Measurements from ENCODE around the gene DUSP15.

Gene DUSP15

DNA sequence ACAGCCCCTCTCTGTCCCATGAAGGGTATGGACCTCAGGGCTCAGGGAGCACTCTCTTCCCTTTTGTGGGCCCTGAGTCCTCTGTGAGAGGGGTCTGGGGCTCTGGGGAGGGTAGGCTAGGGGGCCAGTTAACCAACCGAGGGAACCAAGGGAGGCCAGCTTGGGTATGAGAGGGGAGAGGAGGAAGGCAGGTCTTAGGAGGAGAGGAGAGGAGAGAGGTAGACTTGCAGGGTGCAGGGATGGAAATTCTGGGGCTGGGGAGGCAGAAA lies 720 bp downstream of the DUSP15 start:
- TF ChIP-seq, protein P1, sequence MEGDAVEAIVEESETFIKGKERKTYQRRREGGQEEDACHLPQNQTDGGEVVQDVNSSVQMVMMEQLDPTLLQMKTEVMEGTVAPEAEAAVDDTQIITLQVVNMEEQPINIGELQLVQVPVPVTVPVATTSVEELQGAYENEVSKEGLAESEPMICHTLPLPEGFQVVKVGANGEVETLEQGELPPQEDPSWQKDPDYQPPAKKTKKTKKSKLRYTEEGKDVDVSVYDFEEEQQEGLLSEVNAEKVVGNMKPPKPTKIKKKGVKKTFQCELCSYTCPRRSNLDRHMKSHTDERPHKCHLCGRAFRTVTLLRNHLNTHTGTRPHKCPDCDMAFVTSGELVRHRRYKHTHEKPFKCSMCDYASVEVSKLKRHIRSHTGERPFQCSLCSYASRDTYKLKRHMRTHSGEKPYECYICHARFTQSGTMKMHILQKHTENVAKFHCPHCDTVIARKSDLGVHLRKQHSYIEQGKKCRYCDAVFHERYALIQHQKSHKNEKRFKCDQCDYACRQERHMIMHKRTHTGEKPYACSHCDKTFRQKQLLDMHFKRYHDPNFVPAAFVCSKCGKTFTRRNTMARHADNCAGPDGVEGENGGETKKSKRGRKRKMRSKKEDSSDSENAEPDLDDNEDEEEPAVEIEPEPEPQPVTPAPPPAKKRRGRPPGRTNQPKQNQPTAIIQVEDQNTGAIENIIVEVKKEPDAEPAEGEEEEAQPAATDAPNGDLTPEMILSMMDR (IDR thresholded peaks at IDR 0.05; ENCODE audit: extremely low read depth, missing control alignments) = no peak
- no peak for DNase-seq (ENCODE audit: low spot score)

DNA sequence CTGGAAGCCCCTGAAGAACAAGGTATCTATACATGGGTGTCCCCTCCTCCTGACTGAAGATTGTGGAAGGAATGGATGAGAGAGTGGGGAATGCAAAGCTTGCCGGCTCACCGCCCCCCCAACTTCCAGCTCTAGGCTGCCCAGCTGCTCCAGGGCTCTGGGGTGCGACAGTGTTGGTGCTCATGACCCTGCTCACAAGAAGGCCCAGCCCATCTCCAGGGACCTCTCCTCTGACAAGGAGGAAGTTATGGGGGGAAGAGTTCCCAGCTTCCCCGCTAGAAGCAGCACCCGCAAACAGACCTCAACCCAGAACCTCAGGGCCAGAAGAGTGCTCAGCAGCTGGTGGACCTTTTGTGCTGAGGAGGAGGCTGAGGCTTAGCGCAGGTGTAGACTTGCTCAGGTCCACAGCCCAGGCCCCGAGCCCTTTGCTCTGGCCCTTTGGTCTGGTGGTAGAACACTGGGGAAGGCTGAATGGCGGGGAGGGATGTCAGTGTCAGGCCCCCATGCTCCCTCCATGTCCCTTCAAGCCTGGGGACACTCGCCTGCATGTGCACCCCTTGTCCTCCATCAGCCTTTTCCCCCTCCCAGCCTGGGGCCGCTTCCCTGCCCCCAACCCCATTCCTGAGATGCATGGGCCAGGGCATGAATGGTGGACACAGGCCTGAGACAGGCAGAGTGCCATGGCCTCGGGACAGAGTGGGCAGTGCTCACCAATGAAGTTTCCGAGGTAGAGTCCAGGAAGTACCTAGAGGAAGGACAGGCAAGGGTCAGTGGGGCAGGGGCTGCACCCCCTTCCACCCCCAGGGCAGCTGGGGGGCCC lies 1.3 kb downstream of the DUSP15 start:
- TF ChIP-seq, protein P1 (IDR thresholded peaks at IDR 0.05; ENCODE audit: extremely low read depth, missing control alignments) = no peak

DNA sequence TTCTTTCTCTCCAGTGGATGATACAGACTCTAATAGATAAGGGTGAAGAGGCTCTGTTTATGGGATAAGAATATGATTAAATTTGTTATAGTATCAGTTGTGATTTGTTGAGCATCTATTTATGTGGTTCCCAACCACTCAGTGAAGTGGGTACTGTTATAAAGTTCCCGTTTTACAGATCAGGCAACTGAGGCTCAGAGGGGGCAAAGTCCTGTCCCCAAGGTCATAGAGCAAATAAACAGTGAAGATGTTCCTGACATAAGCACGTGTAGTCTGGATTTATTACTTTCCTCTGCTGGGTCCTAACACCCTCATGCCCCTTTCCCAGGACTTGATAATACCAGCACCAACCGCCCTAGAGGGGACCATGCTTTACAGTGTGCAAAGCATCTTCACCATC lies 4.1 kb downstream of the DUSP15 start:
- no peak for DNase-seq (ENCODE audit: low spot score)
- TF ChIP-seq, protein P1 (IDR thresholded peaks at IDR 0.05; ENCODE audit: extremely low read depth, missing control alignments) = no peak

More for the DNA sequence above, 1.3 kb downstream of the DUSP15 start:
- no peak for DNase-seq (ENCODE audit: low spot score)

DNA sequence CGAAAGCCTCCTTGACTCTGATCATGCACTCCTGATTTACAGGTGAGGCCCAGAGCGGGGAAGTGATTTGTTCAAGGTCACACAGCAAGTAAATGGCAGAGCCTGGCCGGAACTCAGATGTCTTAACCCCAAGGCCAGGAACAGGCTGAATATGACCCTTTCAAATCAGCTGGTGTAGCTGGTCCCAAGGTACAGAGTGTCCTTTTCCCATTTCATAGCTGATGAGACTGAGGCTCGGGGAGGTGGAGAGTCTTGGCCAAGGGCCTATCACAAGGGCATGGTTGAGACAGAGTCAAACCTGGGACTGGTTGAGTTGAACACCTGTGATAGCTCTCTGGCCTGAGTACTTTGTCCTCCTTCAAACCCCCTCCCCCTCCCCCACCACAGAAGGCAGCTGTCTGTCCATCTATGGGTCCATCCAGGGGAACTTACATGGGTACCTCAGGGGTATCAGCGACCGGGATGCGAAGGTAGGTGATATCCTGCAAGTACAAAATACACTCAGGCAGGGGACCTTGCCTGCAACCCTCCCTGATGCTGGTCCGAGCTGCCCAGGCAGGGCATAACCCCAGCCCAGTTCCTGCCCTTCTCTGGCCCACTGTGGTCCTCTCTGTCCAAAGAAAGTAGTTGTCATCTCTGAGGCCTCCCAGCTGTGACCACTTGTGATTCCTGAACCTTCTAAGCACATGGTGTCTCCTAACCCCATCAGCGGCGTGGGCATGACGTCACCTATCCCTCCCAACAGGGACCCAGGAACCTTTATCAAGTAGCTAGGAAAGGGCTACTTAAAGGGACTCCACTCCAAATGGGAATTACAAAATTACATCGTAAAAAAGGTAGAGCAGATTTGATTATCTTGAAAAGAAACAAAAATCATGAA lies 5.6 kb downstream of the DUSP15 start:
- TF ChIP-seq, protein P1 (IDR thresholded peaks at IDR 0.05; ENCODE audit: extremely low read depth, missing control alignments) = no peak
- DNase-seq (ENCODE audit: low spot score) = no peak

DNA sequence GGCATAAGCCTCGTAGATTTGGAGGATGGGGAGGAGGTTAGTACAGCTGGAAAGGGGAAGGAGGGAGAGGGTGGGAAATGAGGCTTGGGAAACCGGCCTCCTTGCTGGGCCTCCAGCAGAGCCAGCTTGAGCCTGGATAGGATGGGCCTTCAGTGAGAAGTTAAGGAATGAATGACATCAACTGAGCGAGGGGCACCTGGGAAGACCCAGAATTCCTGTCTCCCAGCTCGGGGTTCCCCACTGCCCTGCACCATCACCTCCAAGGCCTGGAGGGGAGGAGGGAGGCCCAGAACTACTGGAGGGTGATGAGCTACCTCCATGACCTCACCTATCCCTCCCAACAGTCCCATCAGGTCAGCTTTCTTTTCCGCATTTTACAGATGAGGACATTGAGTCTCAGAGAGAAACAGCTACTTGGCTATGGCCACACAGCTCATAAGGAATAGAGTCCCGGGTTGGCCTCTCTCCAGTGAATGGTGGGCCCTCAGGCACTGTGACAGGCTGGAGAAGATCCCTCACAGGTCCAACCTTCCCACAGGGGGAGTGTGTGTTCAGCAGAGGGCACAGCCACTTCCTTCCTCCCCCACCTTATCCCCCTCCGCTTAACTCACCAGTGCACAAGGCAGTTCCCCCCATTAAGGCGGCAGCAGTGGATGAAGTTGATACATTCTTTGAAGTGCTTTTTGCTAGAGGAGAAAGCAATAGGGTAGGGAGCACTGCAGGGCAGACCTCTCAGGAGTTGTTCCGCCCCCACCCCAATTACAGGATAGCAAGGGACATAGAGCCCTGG lies 6.8 kb downstream of the DUSP15 start:
- DNase-seq (ENCODE audit: low spot score) = no peak

DNA sequence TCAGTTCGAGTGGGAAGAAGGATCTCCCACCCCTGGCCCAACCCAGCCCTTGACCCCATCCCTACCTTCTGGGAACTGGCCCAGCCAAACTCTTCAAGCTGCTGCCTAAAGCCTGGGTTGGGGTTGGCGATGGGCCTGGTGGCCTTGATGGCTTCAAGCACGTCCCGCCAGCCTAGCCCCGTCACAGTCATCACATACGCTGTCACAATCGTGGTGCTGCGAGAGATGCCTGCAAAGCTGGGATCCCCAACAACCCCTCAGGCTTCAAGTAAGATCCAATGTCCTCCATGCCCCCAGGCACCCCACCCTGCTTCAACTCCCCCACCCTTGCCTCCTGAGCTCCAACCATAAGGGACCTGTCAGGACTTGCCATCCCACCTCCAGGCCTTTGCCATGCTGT lies 7.8 kb downstream of the DUSP15 start:
- DNase-seq (ENCODE audit: low spot score) = no peak
- TF ChIP-seq, protein P1 (IDR thresholded peaks at IDR 0.05; ENCODE audit: extremely low read depth, missing control alignments) = no peak

More for the DNA sequence above, 6.8 kb downstream of the DUSP15 start:
- TF ChIP-seq, protein P1 (IDR thresholded peaks at IDR 0.05; ENCODE audit: extremely low read depth, missing control alignments) = no peak
